SU-DHL-6 (cell line): ENCODE measurements around the gene PPP6R3.

Source experiments
- EZH2phosphoT487 ChIP-seq: fragments of 200-600 bp; sonication (generic), shearing (Covaris generic); conservative IDR thresholded peaks from 2 replicates; pipeline ENCODE4 v1.6.1; 2018; ENCODE audit warnings: mild to moderate bottlenecking, antibody characterized with exemption, low read length, moderate library complexity, mixed read lengths
- TF ChIP-seq, protein P1 (sequence below): fragments of 200-600 bp; sonication (generic); IDR thresholded peaks from one replicate; pipeline ENCODE4 v1.5.1; 2017; ENCODE audit warnings: antibody characterized with exemption, mild to moderate bottlenecking, low read length, moderate library complexity; ENCODE audit not compliant: insufficient read depth, poor library complexity, severe bottlenecking

DNA sequence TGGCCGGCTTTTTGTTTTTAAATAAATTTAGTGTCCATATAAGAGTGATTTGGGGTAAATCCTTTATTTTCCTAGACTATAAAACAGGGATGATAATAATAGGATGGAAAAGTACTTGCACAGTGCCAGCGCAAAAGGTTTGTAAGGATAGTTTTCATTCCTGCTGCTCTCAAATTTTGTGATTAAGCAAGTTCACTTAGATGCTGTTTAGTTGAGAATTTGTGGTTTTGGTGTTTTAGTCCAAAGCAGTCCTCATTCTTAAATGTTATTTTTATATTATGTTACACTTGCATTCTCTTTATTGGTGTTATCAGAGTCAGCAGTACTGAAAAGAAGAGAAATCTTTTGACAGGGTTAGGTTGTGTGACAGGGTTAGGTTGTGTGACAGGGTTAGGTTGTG, 47.9 kb downstream of the PPP6R3 start:
- no peak for TF ChIP-seq EZH2phosphoT487
- TF ChIP-seq, protein P1, sequence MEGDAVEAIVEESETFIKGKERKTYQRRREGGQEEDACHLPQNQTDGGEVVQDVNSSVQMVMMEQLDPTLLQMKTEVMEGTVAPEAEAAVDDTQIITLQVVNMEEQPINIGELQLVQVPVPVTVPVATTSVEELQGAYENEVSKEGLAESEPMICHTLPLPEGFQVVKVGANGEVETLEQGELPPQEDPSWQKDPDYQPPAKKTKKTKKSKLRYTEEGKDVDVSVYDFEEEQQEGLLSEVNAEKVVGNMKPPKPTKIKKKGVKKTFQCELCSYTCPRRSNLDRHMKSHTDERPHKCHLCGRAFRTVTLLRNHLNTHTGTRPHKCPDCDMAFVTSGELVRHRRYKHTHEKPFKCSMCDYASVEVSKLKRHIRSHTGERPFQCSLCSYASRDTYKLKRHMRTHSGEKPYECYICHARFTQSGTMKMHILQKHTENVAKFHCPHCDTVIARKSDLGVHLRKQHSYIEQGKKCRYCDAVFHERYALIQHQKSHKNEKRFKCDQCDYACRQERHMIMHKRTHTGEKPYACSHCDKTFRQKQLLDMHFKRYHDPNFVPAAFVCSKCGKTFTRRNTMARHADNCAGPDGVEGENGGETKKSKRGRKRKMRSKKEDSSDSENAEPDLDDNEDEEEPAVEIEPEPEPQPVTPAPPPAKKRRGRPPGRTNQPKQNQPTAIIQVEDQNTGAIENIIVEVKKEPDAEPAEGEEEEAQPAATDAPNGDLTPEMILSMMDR, result no peak
